HFFc6 (cell line): ENCODE data around the gene RARRES1. TPM values are rescaled to one million over a fixed set of nuclear protein-coding genes. Genes with fewer than 3 reads are reported as not detected.
A peak's percentile ranks its signal among the peaks of the same experiment; 100 is the strongest.

Source experiments
- DNase-seq: peaks from one replicate; pipeline ENCODE4 v3.0.0-alpha.2; 2018
- H3K27ac Mint-ChIP-seq: 2 replicates; pipeline ENCODE4 v1.8.0; 2020; ENCODE audit warnings: mild to moderate bottlenecking, mixed read lengths
- H3K27me3 Mint-ChIP-seq: 2 replicates; pipeline ENCODE4 v1.8.0; 2021; ENCODE audit warnings: mild to moderate bottlenecking, moderate library complexity, mixed read lengths; ENCODE audit not compliant: insufficient read depth
- H3K36me3 Mint-ChIP-seq: 2 replicates; pipeline ENCODE4 v1.8.0; 2021; ENCODE audit warnings: low read depth, mixed read lengths
- H3K4me1 Mint-ChIP-seq: 2 replicates; pipeline ENCODE4 v1.8.0; 2020; ENCODE audit warnings: low read depth, mixed read lengths
- H3K4me3 Mint-ChIP-seq: 2 replicates; pipeline ENCODE4 v1.8.0; 2020; ENCODE audit warnings: mild to moderate bottlenecking, moderate library complexity, mixed read lengths
- H3K9me3 Mint-ChIP-seq: 2 replicates; pipeline ENCODE4 v1.8.0; 2020; ENCODE audit warnings: mild to moderate bottlenecking, mixed read lengths
- total RNA-seq, 6 experiments: library from RNA; stranded (reverse); fragmentation: NEBNext Ultra II Directional; extraction: Animal tissue kit (Norgen Biotek cat#: 25700); gene quantifications; 2 replicates in 1 of 6; 3 replicates in 5 of 6; pipeline ENCODE4 v1.2.3, GENCODE V29; 2021
- TF ChIP-seq, protein P1 (sequence below): fragments of 200-600 bp; sonication (generic); IDR thresholded peaks from 2 replicates; pipeline ENCODE4 v1.5.0; 2021; ENCODE audit warnings: antibody characterized with exemption, mild to moderate bottlenecking

RARRES1 gene
- total RNA-seq, 6 experiments from 2014 or later: 0.51 to 1.3 (median 0.77) TPM; not detected in 1

DNA sequence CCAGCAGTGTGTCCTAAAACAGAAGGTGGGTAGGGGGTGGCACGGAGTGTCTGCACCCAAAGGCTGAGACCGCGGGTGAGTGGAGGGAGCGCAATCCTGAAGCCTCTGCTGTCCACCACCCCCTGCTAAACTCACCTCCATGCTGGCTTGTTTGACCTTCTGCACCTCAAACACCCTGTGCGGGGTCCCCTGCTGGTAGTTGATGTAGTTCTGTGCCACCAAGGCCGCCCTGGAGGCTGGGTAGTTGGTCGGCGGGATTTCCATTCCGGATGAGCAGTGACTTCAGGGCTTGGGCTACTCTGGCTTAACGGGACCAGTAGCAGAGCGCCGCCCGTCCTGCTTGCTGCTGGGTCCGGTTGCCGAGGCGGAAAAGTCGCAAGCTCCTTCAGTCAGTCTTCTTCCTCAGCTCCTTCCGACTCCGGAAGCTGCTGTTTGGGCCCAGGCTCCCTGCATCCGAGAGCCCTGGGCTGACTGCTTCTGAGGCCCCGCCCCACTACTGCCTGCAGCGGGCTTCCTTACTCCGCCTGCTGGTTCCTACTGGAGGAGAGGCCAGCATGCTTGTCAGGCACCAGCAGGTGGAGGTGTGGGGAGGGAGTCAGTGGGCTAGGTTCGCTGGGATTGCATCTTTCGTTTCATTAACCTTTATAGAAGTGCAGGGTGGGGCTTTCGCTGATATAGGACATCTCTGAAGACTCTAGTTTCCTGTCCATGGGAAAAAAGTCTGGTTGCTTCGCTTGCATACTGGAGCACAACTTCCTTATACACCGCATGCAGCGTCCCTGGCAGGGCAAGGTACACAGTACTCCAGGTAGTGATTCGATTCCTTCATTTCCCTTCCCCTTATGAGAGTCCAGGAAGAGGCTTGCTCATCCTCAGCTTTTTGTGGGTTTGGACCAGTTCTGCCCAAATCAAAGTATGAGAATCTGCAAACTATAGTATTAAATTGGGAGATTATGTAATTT lies 59.8 kb downstream of the RARRES1 start, which contains the start of gene LXN:
Gene LXN, minus strand, starts transcription at position 434 of the 962 bp plus-strand sequence. Its CDS starts 170 bp downstream, at position 264.
- Mint-ChIP-seq H3K36me3 (peaks cover 13% of the 10 kb centered on the region; the same call in 1 of the 2 replicates), H3K27me3 (no peaks in the 10 kb centered on the region; the same call in 1 of the 2 replicates), H3K9me3 (no peaks in the 10 kb centered on the region), H3K27ac (peak within 1 kb of the TSS; percentile 94), H3K4me1 (peaks cover 26% of the 10 kb centered on the region), H3K4me3 (peak within 1 kb of the TSS; percentile 85)
- TF ChIP-seq, protein P1, sequence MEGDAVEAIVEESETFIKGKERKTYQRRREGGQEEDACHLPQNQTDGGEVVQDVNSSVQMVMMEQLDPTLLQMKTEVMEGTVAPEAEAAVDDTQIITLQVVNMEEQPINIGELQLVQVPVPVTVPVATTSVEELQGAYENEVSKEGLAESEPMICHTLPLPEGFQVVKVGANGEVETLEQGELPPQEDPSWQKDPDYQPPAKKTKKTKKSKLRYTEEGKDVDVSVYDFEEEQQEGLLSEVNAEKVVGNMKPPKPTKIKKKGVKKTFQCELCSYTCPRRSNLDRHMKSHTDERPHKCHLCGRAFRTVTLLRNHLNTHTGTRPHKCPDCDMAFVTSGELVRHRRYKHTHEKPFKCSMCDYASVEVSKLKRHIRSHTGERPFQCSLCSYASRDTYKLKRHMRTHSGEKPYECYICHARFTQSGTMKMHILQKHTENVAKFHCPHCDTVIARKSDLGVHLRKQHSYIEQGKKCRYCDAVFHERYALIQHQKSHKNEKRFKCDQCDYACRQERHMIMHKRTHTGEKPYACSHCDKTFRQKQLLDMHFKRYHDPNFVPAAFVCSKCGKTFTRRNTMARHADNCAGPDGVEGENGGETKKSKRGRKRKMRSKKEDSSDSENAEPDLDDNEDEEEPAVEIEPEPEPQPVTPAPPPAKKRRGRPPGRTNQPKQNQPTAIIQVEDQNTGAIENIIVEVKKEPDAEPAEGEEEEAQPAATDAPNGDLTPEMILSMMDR: peak; percentile 78
- DNase-seq: peak; percentile 82

DNA sequence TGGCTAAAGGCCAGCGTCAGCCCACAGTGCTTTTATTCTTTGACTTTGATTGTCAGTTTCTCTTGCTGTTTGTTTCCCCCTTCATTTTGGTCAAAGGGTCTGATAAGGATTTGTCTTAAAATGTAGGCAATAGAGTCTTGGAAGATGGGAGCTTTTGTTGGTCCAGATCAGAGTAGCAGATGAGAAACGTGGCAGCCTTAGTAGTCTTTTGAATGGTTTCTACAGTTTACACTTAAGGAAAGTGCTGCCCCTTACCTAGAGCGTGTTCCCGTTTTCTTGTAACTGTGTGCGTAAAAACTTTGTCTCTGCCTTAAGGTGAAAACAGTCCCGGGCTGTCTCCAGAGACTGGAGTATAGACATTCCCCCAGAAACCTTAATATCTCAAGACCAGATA lies 60.4 kb downstream of the RARRES1 start:
- Mint-ChIP-seq H3K4me1 (peaks cover 26% of the 10 kb centered on the region), H3K36me3 (peaks cover 9% of the 10 kb centered on the region; the same call in 1 of the 2 replicates), H3K4me3 (peak overlapping the region; percentile 85), H3K27me3 (no peaks in the 10 kb centered on the region; the same call in 1 of the 2 replicates), H3K9me3 (no peaks in the 10 kb centered on the region), H3K27ac (peak overlapping the region; percentile 94)
- TF ChIP-seq, protein P1: no peak
- no peak for DNase-seq

DNA sequence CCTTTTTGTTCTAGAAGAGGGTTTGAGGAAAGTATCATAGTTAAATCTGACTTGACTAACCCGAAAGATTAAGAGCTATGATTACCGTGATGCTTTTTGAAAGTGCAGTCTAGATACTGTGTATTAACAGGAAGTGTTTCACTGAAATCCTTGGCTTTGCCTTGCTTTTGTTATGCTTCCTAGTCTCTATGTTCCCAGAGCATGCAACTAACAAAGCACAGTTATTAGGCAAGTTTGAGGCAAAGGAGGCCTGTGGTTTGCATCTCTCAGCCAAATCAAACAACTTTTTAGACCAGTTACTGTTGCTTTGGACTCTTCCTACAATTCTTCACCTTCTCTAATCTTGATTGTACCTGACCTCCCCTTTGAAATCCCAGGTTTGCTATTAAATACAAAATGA lies 63.8 kb downstream of the RARRES1 start:
- DNase-seq: no peak
- peaks cover 9% of the 10 kb centered on the region; the same call in 1 of the 2 replicates for H3K36me3 Mint-ChIP-seq

DNA sequence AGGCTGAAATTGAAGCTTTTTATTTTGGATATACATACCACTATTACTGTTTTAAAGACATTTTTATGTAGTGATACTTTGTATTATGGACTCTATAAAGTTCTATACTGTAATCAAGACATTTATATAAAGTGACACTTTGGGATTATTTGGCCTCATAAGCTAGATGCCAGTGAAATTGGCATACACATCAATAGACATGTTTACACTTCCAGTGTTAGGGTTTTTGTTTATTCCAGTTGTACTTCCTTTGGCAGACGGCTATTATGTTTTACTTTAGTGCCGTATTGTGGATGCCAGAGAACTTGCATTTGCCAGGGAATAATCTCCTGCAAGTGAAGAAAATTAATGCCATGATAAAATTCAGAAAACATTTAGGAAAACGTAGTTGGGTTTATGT lies 65.8 kb downstream of the RARRES1 start:
- TF ChIP-seq, protein P1: no peak
- Mint-ChIP-seq H3K27ac (no peak overlapping the region), H3K4me1 (peaks cover 12% of the 10 kb centered on the region), H3K9me3 (no peaks in the 10 kb centered on the region), H3K27me3 (no peaks in the 10 kb centered on the region), H3K36me3 (peaks cover 5% of the 10 kb centered on the region; the same call in 1 of the 2 replicates), H3K4me3 (no peak overlapping the region)
- DNase-seq: no peak

More for the DNA sequence above, 63.8 kb downstream of the RARRES1 start:
- Mint-ChIP-seq H3K27me3 (no peaks in the 10 kb centered on the region; the same call in 1 of the 2 replicates), H3K27ac (no peak overlapping the region), H3K9me3 (no peaks in the 10 kb centered on the region), H3K4me1 (peaks cover 26% of the 10 kb centered on the region), H3K4me3 (no peak overlapping the region)
- TF ChIP-seq, protein P1: no peak

DNA sequence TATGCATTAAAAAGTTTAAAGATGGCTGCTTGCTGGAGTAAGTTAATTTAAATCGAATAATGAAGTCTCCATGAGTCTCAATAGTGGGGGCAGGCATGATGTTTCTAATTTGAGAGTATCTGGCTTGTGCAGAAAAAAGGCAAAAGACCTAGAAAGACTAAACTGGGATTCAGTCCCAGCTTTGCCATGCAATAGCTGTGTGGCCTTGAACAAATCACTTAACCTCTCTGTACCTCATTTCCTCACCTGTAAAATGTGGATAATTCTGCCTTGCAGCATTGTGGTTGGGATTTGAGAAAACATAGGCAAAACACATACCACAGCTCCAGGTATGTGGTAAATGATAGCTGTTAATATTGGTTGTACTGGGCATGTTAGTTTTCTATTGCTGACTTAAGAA lies 68.4 kb downstream of the RARRES1 start:
- Mint-ChIP-seq H3K4me3 (no peak overlapping the region), H3K36me3 (no peaks in the 10 kb centered on the region; the same call in 1 of the 2 replicates), H3K27me3 (no peaks in the 10 kb centered on the region), H3K9me3 (no peaks in the 10 kb centered on the region), H3K27ac (no peak overlapping the region), H3K4me1 (peaks cover 8% of the 10 kb centered on the region)
- TF ChIP-seq, protein P1: no peak
- DNase-seq: no peak
